Measurements from ENCODE around the gene SRP68.

SRP68 gene

DNA sequence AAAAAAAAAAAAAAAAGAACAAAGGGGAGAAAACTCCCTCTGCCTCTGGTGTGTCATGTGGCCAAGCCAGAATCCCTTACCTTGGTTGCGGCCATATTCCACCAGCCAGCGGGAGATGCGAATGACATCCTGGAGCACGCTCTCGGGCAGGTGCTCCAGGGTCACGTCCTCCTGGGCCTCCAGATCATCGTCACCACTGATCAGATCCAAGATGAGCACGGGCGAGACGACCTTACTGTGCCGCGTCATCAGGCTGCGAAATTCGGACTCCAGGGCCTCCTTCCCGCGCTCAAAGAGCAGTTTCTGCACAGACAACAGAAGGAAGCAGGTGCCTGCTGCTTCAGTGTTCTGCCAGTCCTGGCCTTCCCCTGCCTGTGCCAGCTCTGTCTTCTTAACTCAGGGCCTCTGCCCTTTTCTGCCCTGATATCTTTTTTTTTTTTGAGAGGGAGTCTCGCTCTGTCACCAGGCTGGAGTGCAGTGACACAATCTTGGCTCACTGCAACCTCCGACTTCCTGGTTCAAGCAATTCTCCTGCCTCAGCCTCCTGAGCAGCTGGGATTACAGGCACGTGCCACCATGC lies 25.5 kb upstream of the SRP68 start:
- H3K4me1 ChIP-seq (ENCODE audit: insufficient read depth, low read length, poor library complexity, severe bottlenecking), result peaks cover 7% of the 10 kb centered on the region
- no peaks in the 10 kb centered on the region for H3K27me3 ChIP-seq (ENCODE audit: insufficient read depth, low read length, poor library complexity, severe bottlenecking)
- no peak overlapping the region for H3K9ac ChIP-seq (ENCODE audit: low read depth, low read length, poor library complexity, severe bottlenecking)
- H2AFZ ChIP-seq (ENCODE audit: low read length), result no peak overlapping the region
- no peaks in the 10 kb centered on the region for H3F3A ChIP-seq (ENCODE audit: low read depth)
- H3K36me3 ChIP-seq (ENCODE audit: insufficient read depth, low read length), result peaks cover 32% of the 10 kb centered on the region; the same call in 1 of the 2 replicates
- no peaks in the 10 kb centered on the region for H4K20me1 ChIP-seq (ENCODE audit: insufficient read depth, low read length, poor library complexity, severe bottlenecking)
- H3K4me3 ChIP-seq (ENCODE audit: low read length, poor library complexity, severe bottlenecking), result no peak overlapping the region
- H3K4me2 ChIP-seq (ENCODE audit: low read depth, low read length, poor library complexity, severe bottlenecking), result no peak overlapping the region
- no peaks in the 10 kb centered on the region for H3K9me3 ChIP-seq (ENCODE audit: insufficient read depth, low read depth, low read length)
- TF ChIP-seq CTCF (conservative IDR thresholded peaks at IDR 0.05; ENCODE audit: low read length), result no peak
- TF ChIP-seq EZH2phosphoT487 (IDR thresholded peaks at IDR 0.05; ENCODE audit: borderline replicate concordance), result no peak
- no peaks in the 10 kb centered on the region for H3K9me2 ChIP-seq (replicated peaks; ENCODE audit: low read depth, low read length)
- H3K79me2 ChIP-seq (ENCODE audit: insufficient read depth, low read length), result peaks cover 17% of the 10 kb centered on the region

- Histone ChIP-seq H3K9ac (ENCODE audit: low read depth, low read length, poor library complexity, severe bottlenecking) (no peak overlapping the region), H3K27me3 (ENCODE audit: insufficient read depth, low read length, poor library complexity, severe bottlenecking) (no peaks in the 10 kb centered on the region), H3K9me2 (replicated peaks; ENCODE audit: low read depth, low read length) (no peaks in the 10 kb centered on the region), H3K36me3 (ENCODE audit: insufficient read depth, low read length) (peaks cover 39% of the 10 kb centered on the region; the same call in 1 of the 2 replicates), H3K9me3 (ENCODE audit: insufficient read depth, low read depth, low read length) (no peaks in the 10 kb centered on the region), H4K20me1 (ENCODE audit: insufficient read depth, low read length, poor library complexity, severe bottlenecking) (no peaks in the 10 kb centered on the region), H2AFZ (ENCODE audit: low read length) (no peak overlapping the region), H3F3A (ENCODE audit: low read depth) (no peaks in the 10 kb centered on the region), H3K4me1 (ENCODE audit: insufficient read depth, low read length, poor library complexity, severe bottlenecking) (no peaks in the 10 kb centered on the region), H3K4me3 (ENCODE audit: low read length, poor library complexity, severe bottlenecking) (no peak overlapping the region), H3K4me2 (ENCODE audit: low read depth, low read length, poor library complexity, severe bottlenecking) (no peak overlapping the region), H3K79me2 (ENCODE audit: insufficient read depth, low read length) (0 out of 2 replicates have a peak, but pooled peaks cover 3% of the 10 kb centered on the region)
- TF ChIP-seq EZH2phosphoT487 (IDR thresholded peaks at IDR 0.05; ENCODE audit: borderline replicate concordance), result no peak
These were observed 23.6 kb upstream of the SRP68 start for GRCh38 chr17:76095943-76096342.

GRCh38 chr17:76094046-76094445 lies 21.7 kb upstream of the SRP68 start:
- Histone ChIP-seq H3K4me2 (ENCODE audit: low read depth, low read length, poor library complexity, severe bottlenecking) (no peak overlapping the region), H3K4me1 (ENCODE audit: insufficient read depth, low read length, poor library complexity, severe bottlenecking) (no peaks in the 10 kb centered on the region), H3K9ac (ENCODE audit: low read depth, low read length, poor library complexity, severe bottlenecking) (no peak overlapping the region), H2AFZ (ENCODE audit: low read length) (no peak overlapping the region), H3K27me3 (ENCODE audit: insufficient read depth, low read length, poor library complexity, severe bottlenecking) (no peaks in the 10 kb centered on the region), H3K36me3 (ENCODE audit: insufficient read depth, low read length) (peaks cover 46% of the 10 kb centered on the region; the same call in 1 of the 2 replicates), H3K79me2 (ENCODE audit: insufficient read depth, low read length) (no peaks in the 10 kb centered on the region), H3K9me3 (ENCODE audit: insufficient read depth, low read depth, low read length) (no peaks in the 10 kb centered on the region), H3F3A (ENCODE audit: low read depth) (no peaks in the 10 kb centered on the region), H4K20me1 (ENCODE audit: insufficient read depth, low read length, poor library complexity, severe bottlenecking) (no peaks in the 10 kb centered on the region), H3K4me3 (ENCODE audit: low read length, poor library complexity, severe bottlenecking) (no peak overlapping the region), H3K9me2 (replicated peaks; ENCODE audit: low read depth, low read length) (no peaks in the 10 kb centered on the region)
- TF ChIP-seq CTCF (conservative IDR thresholded peaks at IDR 0.05; ENCODE audit: low read length) (no peak), EZH2phosphoT487 (IDR thresholded peaks at IDR 0.05; ENCODE audit: borderline replicate concordance) (no peak)
